Measurements from ENCODE around the gene GNPAT.

GNPAT gene

DNA sequence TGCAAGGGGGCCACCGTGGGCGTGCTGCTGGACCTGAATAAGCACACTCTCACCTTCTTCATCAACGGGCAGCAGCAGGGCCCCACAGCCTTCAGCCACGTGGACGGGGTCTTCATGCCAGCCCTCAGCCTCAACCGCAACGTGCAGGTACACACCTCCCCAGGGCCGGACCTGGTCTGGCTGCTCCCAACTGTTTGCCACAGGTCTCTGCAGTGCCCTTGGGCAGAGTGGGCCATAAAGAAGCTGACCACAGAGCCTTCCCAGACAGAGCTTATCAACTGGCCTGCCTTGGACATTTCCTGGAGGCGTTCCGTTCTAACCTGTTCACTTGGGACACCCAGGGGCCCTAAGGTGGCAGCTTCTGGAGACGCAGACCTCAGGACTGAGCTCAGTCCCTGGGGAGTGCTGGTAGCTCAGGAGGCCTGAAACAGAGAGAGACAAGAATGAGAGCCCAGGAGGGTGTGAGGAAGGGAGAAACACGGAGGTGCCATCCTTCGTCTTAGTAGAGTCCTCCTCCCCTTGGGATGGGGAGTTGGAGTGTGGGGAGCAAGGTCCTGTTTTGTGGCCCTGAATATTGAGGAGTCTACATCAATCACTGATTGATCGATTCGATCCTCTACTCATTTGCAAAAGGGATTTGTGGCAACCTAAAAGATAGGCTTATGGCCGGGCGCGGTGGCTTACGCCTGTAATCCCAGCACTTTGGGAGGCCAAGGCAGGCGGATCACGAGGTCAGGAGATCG lies 27.0 kb upstream of the GNPAT start:
- TF ChIP-seq CTCF (conservative IDR thresholded peaks at IDR 0.05; ENCODE audit: low read length), result no peak
- no peak for DNase-seq (ENCODE audit: low read depth)
- no peak overlapping the region for H3K4me3 ChIP-seq (ENCODE audit: low read length)

DNA sequence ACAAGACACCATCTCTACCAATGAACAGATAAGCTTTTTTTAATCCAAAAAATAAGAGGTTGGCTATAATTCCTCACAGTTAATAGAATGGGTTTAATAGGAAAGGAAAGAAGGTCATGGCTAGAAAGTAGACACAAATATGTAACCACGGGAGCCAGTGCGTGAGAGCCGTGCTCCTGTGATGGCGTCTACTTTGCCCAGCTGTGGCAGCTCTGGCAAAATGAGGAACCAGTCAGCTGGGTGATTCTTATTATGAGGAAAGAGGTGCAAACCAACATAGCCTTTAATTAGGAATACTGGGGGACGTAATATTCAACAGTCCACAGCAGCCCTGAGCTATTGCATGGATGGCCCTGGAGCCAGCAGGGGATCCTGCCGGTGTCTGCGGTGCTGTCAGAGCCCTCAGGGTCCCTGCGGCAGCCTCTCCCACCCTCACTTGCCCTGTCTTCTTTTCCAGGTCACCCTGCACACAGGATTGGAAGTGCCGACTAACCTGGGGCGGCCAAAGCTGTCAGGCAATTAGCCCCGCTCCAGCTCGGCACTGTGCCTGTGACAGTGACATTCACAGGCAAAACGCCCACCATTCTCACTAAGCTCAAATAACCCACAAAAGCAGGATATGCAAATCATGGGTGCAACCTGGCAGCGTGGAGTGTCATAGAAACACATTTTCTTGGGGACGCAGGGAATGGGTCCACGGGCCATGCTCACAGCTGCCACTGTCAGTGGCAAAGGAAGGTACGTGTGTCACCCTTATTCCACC lies 25.9 kb upstream of the GNPAT start:
- TF ChIP-seq CTCF (conservative IDR thresholded peaks at IDR 0.05; ENCODE audit: low read length), result no peak
- no peak for DNase-seq (ENCODE audit: low read depth)
- no peak overlapping the region for H3K4me3 ChIP-seq (ENCODE audit: low read length)

DNA sequence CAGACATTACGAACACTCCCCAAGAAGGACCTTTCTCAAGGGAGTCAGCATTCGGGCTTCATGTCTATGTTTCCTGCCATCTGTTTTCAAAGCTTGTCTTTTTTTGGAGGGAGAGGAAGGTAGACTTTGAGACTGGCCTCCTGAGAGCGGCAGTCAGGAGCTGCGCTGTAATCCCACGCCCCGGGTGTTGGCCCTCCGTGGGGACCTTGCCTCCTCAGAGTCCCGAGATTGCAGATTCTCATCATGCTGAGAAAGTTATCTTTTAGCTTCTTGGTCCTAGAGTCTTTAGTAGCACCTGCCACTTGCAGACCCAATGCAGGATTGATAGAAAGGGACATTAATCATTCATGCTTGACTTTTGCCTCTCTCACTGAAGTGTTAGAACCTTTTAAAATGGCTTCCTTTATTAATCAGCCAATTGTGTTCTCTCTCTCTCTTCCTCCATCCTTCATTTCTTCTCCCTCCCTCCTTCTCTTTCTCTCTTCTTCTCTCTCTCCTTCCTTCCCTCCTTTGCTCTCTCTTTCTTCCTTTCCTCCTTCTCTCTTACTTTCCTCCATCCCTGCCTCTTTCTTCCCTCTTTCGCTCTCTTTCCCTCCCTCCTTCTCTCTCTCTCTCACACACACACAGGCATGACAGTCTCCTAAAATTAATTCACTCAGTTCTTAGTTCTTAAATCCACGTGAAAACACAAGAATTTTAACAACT lies 25.2 kb upstream of the GNPAT start:
- TF ChIP-seq CTCF (conservative IDR thresholded peaks at IDR 0.05; ENCODE audit: low read length), result no peak
- no peak overlapping the region for H3K4me3 ChIP-seq (ENCODE audit: low read length)
- DNase-seq (ENCODE audit: low read depth), result no peak

DNA sequence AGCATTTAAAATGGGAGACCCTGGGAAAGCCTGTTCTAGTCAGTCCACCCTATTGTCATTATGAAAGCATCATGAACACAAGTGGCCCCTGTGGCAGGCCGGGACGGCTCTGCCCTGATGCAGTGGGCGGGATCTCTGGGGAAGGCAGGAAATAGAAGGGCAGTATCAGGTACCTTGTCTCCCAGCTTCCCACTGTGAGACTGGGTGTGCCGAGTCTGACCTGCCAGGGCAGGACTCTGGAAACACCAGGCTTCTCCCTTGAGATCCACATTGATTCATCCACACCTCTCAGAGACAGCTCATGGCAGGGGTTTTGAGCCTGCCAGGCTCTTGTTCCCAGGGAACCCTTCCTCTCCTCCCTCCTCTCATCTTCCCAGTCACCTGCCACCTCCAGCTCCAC lies 24.5 kb upstream of the GNPAT start:
- DNase-seq (ENCODE audit: low read depth), result no peak
- no peak for TF ChIP-seq CTCF (conservative IDR thresholded peaks at IDR 0.05; ENCODE audit: low read length)
- no peak overlapping the region for H3K4me3 ChIP-seq (ENCODE audit: low read length)

DNA sequence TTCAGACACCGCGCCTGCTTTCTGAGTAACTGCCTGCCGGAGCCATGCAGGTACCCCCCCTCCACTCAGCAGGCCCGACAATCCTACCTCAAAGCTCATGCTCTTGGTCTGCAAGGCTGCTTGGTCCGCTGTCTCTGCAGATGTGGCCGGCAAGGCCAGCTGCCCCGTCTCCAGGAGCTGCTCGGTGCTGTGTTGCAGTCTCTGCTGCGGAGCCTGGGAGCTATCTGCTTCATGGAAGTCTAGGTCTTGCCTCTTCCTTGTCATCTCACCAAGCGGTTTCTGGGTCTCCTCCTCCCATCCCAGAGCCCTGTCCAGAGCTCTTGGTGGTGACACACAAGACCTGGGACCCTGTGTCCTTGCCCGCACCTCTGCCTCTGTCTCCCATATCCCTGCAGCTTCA lies 24.0 kb upstream of the GNPAT start:
- no peak overlapping the region for H3K4me3 ChIP-seq (ENCODE audit: low read length)
- DNase-seq (ENCODE audit: low read depth), result no peak
- no peak for TF ChIP-seq CTCF (conservative IDR thresholded peaks at IDR 0.05; ENCODE audit: low read length)

- H3K4me3 ChIP-seq (ENCODE audit: low read length), result no peak overlapping the region
- no peak for TF ChIP-seq CTCF (conservative IDR thresholded peaks at IDR 0.05; ENCODE audit: low read length)
- peak; percentile 56 for DNase-seq (ENCODE audit: low read depth)
Measured at GRCh38 chr1:231218078-231218477, 22.9 kb upstream of the GNPAT start.

All from AG10803 (cell line).